ENCODE data around the gene THAP10. TPM values are rescaled to one million over a fixed set of nuclear protein-coding genes. Genes with fewer than 3 reads are reported as not detected.

Gene THAP10
- total and polyA plus RNA-seq, 2 donors (not counting 1 experiment from before 2014, with no cell fraction given): 0.07 to 0.37 TPM

DNA sequence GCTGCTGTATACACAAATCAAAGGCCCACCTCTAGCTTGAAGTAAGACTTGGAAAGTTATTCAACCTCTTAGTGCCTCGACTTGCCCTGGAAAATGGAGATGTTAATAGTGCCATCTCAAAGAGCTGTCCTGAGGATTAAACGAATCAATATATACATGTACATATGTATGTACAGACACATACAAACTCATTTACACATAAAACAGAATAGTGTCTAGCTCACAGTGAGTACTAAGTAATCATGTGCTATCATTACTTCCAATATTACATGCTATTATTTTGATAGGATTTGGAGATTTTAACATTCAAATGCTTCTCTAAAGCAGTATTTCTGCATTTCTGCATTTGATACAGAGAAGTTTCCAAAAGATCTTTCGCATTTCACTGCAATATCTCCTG is 58.8 kb downstream of the THAP10 start:
- no CpG with 5 or more reads among the region's 3 CpGs for WGBS (ENCODE audit: insufficient coverage)
- peaks cover 20% of the 10 kb centered on the region for H3K27me3 Mint-ChIP-seq
- Histone ChIP-seq H3K27ac (ENCODE audit: low read length in 2 of 2) (no peak overlapping the region), H4K20me1 (ENCODE audit: control insufficient read depth, insufficient read depth, low read length, poor library complexity, severe bottlenecking) (no peaks in the 10 kb centered on the region), H3K36me3 (replicated peaks in 1 of 2; ENCODE audit: control extremely low read depth in 1 of 2, control insufficient read depth in 1 of 2, extremely low read depth in 1 of 2, insufficient read depth in 2 of 2, low read length in 1 of 2) (no peaks in the 10 kb centered on the region), H3K4me2 (replicated peaks; ENCODE audit: low read depth, low read length, poor library complexity, severe bottlenecking) (no peak overlapping the region), H3K4me3 (ENCODE audit: control extremely low read depth in 1 of 5, extremely low read depth in 1 of 5, insufficient read depth in 1 of 5, low read depth in 2 of 5, low read length in 4 of 5) (no peak overlapping the region), H3K27me3 (replicated peaks in 1 of 4; ENCODE audit: control extremely low read depth in 1 of 4, control insufficient read depth in 3 of 4, insufficient read depth in 4 of 4, low read length in 3 of 4) (peaks cover 0 to 5% (median 0%) of the 10 kb centered on the region in 4 experiments), H2AFZ (ENCODE audit: insufficient read depth, low read depth, low read length, poor library complexity, severe bottlenecking) (no peak overlapping the region), H3K9me3 (ENCODE audit: control extremely low read depth in 1 of 3, control insufficient read depth in 2 of 3, insufficient read depth in 1 of 3, low read length in 2 of 3) (no peaks in the 10 kb centered on the region), H3K9ac (ENCODE audit: low read length) (no peak overlapping the region), H3K79me2 (ENCODE audit: control insufficient read depth, insufficient read depth, low read length) (no peaks in the 10 kb centered on the region), H3K4me1 (ENCODE audit: control insufficient read depth in 2 of 2, insufficient read depth in 2 of 2, low read length in 2 of 2) (no peaks in the 10 kb centered on the region)
- TF ChIP-seq, protein P1, sequence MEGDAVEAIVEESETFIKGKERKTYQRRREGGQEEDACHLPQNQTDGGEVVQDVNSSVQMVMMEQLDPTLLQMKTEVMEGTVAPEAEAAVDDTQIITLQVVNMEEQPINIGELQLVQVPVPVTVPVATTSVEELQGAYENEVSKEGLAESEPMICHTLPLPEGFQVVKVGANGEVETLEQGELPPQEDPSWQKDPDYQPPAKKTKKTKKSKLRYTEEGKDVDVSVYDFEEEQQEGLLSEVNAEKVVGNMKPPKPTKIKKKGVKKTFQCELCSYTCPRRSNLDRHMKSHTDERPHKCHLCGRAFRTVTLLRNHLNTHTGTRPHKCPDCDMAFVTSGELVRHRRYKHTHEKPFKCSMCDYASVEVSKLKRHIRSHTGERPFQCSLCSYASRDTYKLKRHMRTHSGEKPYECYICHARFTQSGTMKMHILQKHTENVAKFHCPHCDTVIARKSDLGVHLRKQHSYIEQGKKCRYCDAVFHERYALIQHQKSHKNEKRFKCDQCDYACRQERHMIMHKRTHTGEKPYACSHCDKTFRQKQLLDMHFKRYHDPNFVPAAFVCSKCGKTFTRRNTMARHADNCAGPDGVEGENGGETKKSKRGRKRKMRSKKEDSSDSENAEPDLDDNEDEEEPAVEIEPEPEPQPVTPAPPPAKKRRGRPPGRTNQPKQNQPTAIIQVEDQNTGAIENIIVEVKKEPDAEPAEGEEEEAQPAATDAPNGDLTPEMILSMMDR (IDR thresholded peaks at IDR 0.05): no peak
- no peak for TF ChIP-seq EZH2 (IDR thresholded peaks at IDR 0.05; ENCODE audit: borderline replicate concordance, insufficient read depth, low read depth, low read length, poor library complexity, severe bottlenecking)
- intact Hi-C loops (cut with micrococcal nuclease): no loop called here
- POLR2A ChIA-PET: no interaction called here
- H3K4me3 Mint-ChIP-seq: no peak overlapping the region
- DNase-seq (no peak), ATAC-seq (ENCODE audit: low read depth) (no peak)
- H3K9me3 Mint-ChIP-seq (ENCODE audit: insufficient read depth): no peaks in the 10 kb centered on the region
- CTCF ChIA-PET: interaction anchor here (0.5 to 2.6 kb wide), 3 partner anchors 9 to 50 kb away, joined by 4 to 14 read pairs (median 4); no protein-coding TSS in a partner anchor
- no peaks in the 10 kb centered on the region for H3K4me1 Mint-ChIP-seq
- no peak overlapping the region for H3K27ac Mint-ChIP-seq

DNA sequence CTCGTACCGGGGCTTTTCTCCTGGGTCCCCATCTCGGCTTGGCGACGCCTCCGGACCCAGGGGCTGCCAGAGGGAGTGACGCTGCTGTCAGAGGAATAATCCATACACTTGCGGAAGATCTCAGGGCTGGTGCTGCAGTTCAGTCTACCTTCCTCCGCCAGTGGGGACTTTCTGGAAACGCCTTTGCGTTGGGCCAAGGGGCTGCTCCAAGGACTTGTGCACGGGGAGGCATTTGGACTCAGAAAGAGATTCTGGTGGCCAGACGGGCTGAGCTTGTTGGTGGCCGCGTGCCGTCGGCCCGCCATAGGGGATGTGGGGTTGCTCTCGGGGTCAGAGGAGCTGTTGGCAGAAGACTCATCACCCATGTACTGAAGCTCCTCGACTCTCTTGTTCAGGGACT is 60.1 kb downstream of the THAP10 start:
- Mint-ChIP-seq H3K27ac (no peak overlapping the region), H3K4me3 (no peak overlapping the region), H3K4me1 (no peaks in the 10 kb centered on the region), H3K9me3 (ENCODE audit: insufficient read depth) (no peaks in the 10 kb centered on the region), H3K27me3 (peaks cover 20% of the 10 kb centered on the region)
- TF ChIP-seq, protein P1 (IDR thresholded peaks at IDR 0.05): no peak
- no peak for TF ChIP-seq EZH2 (IDR thresholded peaks at IDR 0.05; ENCODE audit: borderline replicate concordance, insufficient read depth, low read depth, low read length, poor library complexity, severe bottlenecking)
- no peak overlapping the region for H3K9ac ChIP-seq (ENCODE audit: low read length)
- intact Hi-C loops (cut with micrococcal nuclease): no loop called here
- ChIA-PET CTCF (interaction anchor here (1.2 kb wide), 1 partner anchor 21 kb away, joined by 3 read pairs; no protein-coding TSS in a partner anchor), POLR2A (no interaction called here)
- no peaks in the 10 kb centered on the region for H3K36me3 ChIP-seq (replicated peaks in 1 of 2; ENCODE audit: control extremely low read depth in 1 of 2, control insufficient read depth in 1 of 2, extremely low read depth in 1 of 2, insufficient read depth in 2 of 2, low read length in 1 of 2)
- H3K4me2 ChIP-seq (replicated peaks; ENCODE audit: low read depth, low read length, poor library complexity, severe bottlenecking): no peak overlapping the region
- WGBS (ENCODE audit: insufficient coverage): 95% methylated on average over 20 of the region's 20 CpGs
- H3K27ac ChIP-seq (ENCODE audit: low read length in 2 of 2): no peak overlapping the region
- H3K9me3 ChIP-seq (ENCODE audit: control extremely low read depth in 1 of 3, control insufficient read depth in 2 of 3, insufficient read depth in 1 of 3, low read length in 2 of 3): no peaks in the 10 kb centered on the region
- no peak overlapping the region for H3K4me3 ChIP-seq (ENCODE audit: control extremely low read depth in 1 of 5, extremely low read depth in 1 of 5, insufficient read depth in 1 of 5, low read depth in 2 of 5, low read length in 4 of 5)
- H2AFZ ChIP-seq (ENCODE audit: insufficient read depth, low read depth, low read length, poor library complexity, severe bottlenecking): no peak overlapping the region
- H3K79me2 ChIP-seq (ENCODE audit: control insufficient read depth, insufficient read depth, low read length): no peaks in the 10 kb centered on the region
- ATAC-seq (ENCODE audit: low read depth): no peak
- no peak for DNase-seq
- no peaks in the 10 kb centered on the region for H4K20me1 ChIP-seq (ENCODE audit: control insufficient read depth, insufficient read depth, low read length, poor library complexity, severe bottlenecking)
- H3K4me1 ChIP-seq (ENCODE audit: control insufficient read depth in 2 of 2, insufficient read depth in 2 of 2, low read length in 2 of 2): no peaks in the 10 kb centered on the region
- peaks cover 0 to 5% (median 0%) of the 10 kb centered on the region in 4 experiments for H3K27me3 ChIP-seq (replicated peaks in 1 of 4; ENCODE audit: control extremely low read depth in 1 of 4, control insufficient read depth in 3 of 4, insufficient read depth in 4 of 4, low read length in 3 of 4)

Other genes starting within 250 kb of the THAP10 start
- 1.8 and 2.7 TPM in 2 replicates for gene UACA, start 128.9 kb downstream of the THAP10 start, total RNA-seq
- gene UACA, start 128.9 kb downstream of the THAP10 start, polyA plus RNA-seq: 1.6 and 3.3 TPM in 2 replicates
- not detected in 2 replicates for gene LARP6, start 38.3 kb downstream of the THAP10 start, total RNA-seq
- gene LARP6, start 38.3 kb downstream of the THAP10 start, polyA plus RNA-seq: not detected in 2 replicates
- 0.49 and 1.4 TPM in 2 replicates for gene LRRC49, start 393 bp upstream of the THAP10 start, total RNA-seq
- 0.22 TPM in 1 of 2 replicates, not detected in the other for gene LRRC49, start 393 bp upstream of the THAP10 start, polyA plus RNA-seq
- not detected in 2 replicates for gene THSD4, start 223.0 kb upstream of the THAP10 start, total RNA-seq
- gene THSD4, start 223.0 kb upstream of the THAP10 start, polyA plus RNA-seq: not detected in 2 replicates

Measured in B cell (primary cell).